ENCODE measurements around the gene EPG5.
"Not testable (repeated sequence)": the region's sequence is repeated elsewhere in the genome, so short reads cannot be mapped to it uniquely, and the experiment has no call there.

EPG5 gene

DNA sequence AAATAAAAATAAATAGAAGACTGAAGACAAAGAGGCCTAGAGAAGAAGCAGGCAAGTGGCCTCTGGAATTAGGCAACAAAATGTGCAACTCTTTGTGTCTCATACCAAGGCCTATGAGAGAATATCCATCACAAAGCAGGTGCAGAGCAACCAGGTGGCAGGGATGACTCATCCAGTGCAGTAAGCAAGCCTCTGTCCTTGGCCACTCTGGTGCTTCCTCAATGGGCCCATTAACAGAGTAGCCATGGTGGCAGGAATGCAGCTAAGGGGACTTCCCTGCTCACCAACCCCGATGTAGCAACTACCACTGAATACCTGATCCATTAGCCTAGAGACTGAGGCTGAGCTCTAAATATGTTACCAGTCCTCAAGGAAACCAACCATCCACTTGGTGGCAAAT lies 11.0 kb upstream of the EPG5 start:
- TF ChIP-seq ZFX (IDR thresholded peaks at IDR 0.05; ENCODE audit: borderline replicate concordance): no peak
- TF ChIP-seq, protein P1, sequence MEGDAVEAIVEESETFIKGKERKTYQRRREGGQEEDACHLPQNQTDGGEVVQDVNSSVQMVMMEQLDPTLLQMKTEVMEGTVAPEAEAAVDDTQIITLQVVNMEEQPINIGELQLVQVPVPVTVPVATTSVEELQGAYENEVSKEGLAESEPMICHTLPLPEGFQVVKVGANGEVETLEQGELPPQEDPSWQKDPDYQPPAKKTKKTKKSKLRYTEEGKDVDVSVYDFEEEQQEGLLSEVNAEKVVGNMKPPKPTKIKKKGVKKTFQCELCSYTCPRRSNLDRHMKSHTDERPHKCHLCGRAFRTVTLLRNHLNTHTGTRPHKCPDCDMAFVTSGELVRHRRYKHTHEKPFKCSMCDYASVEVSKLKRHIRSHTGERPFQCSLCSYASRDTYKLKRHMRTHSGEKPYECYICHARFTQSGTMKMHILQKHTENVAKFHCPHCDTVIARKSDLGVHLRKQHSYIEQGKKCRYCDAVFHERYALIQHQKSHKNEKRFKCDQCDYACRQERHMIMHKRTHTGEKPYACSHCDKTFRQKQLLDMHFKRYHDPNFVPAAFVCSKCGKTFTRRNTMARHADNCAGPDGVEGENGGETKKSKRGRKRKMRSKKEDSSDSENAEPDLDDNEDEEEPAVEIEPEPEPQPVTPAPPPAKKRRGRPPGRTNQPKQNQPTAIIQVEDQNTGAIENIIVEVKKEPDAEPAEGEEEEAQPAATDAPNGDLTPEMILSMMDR (IDR thresholded peaks at IDR 0.05): no peak
- H3K27ac ChIP-seq: no peak overlapping the region

GRCh38 chr18:45976974-45977373 lies 9.8 kb upstream of the EPG5 start:
- TF ChIP-seq, protein P1 (IDR thresholded peaks at IDR 0.05): no peak
- TF ChIP-seq ZFX (IDR thresholded peaks at IDR 0.05; ENCODE audit: borderline replicate concordance): no peak
- H3K27ac ChIP-seq: no peak overlapping the region

DNA sequence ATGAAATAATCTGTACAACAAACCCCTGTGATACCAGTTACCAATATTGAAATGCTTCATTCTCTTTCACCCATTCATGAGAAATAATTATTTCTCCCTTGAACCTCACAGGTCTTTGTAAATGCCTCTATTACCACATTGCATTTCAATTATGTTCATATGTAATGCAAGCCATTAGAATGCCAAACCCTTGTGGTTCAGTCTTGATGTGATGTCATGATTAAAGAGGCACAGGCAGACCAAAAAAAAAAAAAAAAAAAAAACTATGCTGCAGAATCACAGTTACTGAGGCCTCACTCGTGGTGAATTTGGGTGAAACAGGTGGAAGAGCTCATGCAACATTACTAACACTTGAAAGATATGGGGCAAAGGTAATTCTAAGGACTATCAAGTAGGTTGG lies 9.4 kb upstream of the EPG5 start:
- no peak overlapping the region for H3K27ac ChIP-seq
- TF ChIP-seq, protein P1 (IDR thresholded peaks at IDR 0.05): no peak
- no peak for TF ChIP-seq ZFX (IDR thresholded peaks at IDR 0.05; ENCODE audit: borderline replicate concordance)

DNA sequence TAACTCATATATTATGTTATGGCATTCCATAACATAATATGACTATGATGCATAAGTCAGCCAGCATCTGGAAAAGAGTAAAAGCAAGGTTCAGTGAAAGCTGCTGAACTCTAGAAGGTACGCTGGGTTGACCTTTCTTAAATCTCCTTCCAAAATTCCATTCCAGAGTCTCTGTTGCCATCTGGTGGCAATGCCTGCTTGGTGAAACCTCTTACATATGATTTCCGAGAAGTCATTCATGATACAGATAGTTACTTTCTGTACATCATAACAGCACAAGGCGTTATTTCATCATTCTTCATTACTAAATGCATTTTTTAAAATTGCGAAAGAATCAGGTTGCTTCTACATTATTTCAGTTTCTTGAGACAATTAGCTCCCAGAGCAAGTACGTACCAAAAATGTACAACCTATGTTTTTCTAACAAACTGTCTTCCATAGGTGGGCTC lies 7.0 kb upstream of the EPG5 start:
- TF ChIP-seq, protein P1 (IDR thresholded peaks at IDR 0.05): peak; percentile 88
- no peak for TF ChIP-seq ZFX (IDR thresholded peaks at IDR 0.05; ENCODE audit: borderline replicate concordance)
- no peak overlapping the region for H3K27ac ChIP-seq

GRCh38 chr18:45964913-45965312 lies 2.2 kb downstream of the EPG5 start:
- not testable (repeated sequence) for H3K27ac ChIP-seq

- H3K27ac ChIP-seq: no peak overlapping the region
- no peak for TF ChIP-seq ZFX (IDR thresholded peaks at IDR 0.05; ENCODE audit: borderline replicate concordance)
- TF ChIP-seq, protein P1 (IDR thresholded peaks at IDR 0.05): no peak
These were observed 4.3 kb downstream of the EPG5 start for GRCh38 chr18:45962866-45963265.

GRCh38 chr18:45962461-45962860 lies 4.7 kb downstream of the EPG5 start:
- no peak overlapping the region for H3K27ac ChIP-seq
- TF ChIP-seq, protein P1 (IDR thresholded peaks at IDR 0.05): no peak
- no peak for TF ChIP-seq ZFX (IDR thresholded peaks at IDR 0.05; ENCODE audit: borderline replicate concordance)

- not testable (repeated sequence) for H3K27ac ChIP-seq
These were observed 7.6 kb downstream of the EPG5 start for GRCh38 chr18:45959484-45959883.
